ENCODE measurements around the gene S100A10. TPM values are rescaled to one million over a fixed set of nuclear protein-coding genes. Genes with fewer than 3 reads are reported as not detected.

The S100A10 gene
- total RNA-seq, 1 experiment from 2014 or later, result 161 TPM

- TF ChIP-seq CTCF (IDR thresholded peaks at IDR 0.05) (peak; percentile 84), OVOL2 (CRISPR knock-in tag; IDR thresholded peaks at IDR 0.05; ENCODE audit: borderline replicate concordance) (no peak), EMX1 (CRISPR knock-in tag; IDR thresholded peaks at IDR 0.05) (no peak), ZBTB21 (CRISPR knock-in tag; IDR thresholded peaks at IDR 0.05; ENCODE audit: borderline replicate concordance) (no peak), SP1 (CRISPR knock-in tag; conservative IDR thresholded peaks at IDR 0.05) (no peak), SOX15 (CRISPR knock-in tag; IDR thresholded peaks at IDR 0.05) (no peak), ATF1 (CRISPR knock-in tag; IDR thresholded peaks at IDR 0.05) (no peak)
Measured at GRCh38 chr1:152001631-152002584, 8.2 kb upstream of the S100A10 start (continued).

- H3K4me1 Mint-ChIP-seq, result peaks cover 18% of the 10 kb centered on the region
- peaks cover 4% of the 10 kb centered on the region for H3K27me3 Mint-ChIP-seq (ENCODE audit: low read depth)
- TF ChIP-seq USF2 (CRISPR knock-in tag; IDR thresholded peaks at IDR 0.05) (no peak), E2F5 (CRISPR knock-in tag; IDR thresholded peaks at IDR 0.05) (no peak), PREB (CRISPR knock-in tag; IDR thresholded peaks at IDR 0.05; ENCODE audit: borderline replicate concordance) (no peak), IRF2 (CRISPR knock-in tag; IDR thresholded peaks at IDR 0.05; ENCODE audit: borderline replicate concordance, low read depth) (no peak), NFYB (CRISPR knock-in tag; conservative IDR thresholded peaks at IDR 0.05; ENCODE audit: low read depth) (no peak), CREB1 (CRISPR knock-in tag; IDR thresholded peaks at IDR 0.05) (no peak), NR3C1 (CRISPR knock-in tag; conservative IDR thresholded peaks at IDR 0.05; ENCODE audit: low read depth) (no peak), ETV6 (CRISPR knock-in tag; IDR thresholded peaks at IDR 0.05) (no peak), ATF1 (CRISPR knock-in tag; IDR thresholded peaks at IDR 0.05) (no peak), PRRX2 (CRISPR knock-in tag; IDR thresholded peaks at IDR 0.05) (no peak), FOXK1 (CRISPR knock-in tag; IDR thresholded peaks at IDR 0.05) (no peak), E2F1 (CRISPR knock-in tag; IDR thresholded peaks at IDR 0.05) (no peak), CBFB (CRISPR knock-in tag; IDR thresholded peaks at IDR 0.05; ENCODE audit: low read depth) (no peak), ZMAT4 (CRISPR knock-in tag; IDR thresholded peaks at IDR 0.05) (no peak), USF1 (CRISPR knock-in tag; IDR thresholded peaks at IDR 0.05) (no peak)
- ATAC-seq, result no peak
- ChIA-PET POLR2A (interaction anchor here (0.5 to 0.9 kb wide), 2 partner anchors 33 to 116 kb away, joined by 3 to 4 read pairs; no protein-coding TSS in a partner anchor), CTCF (interaction anchor here (0.5 to 7.9 kb wide), 61 partner anchors 9 to 581 kb away, joined by 3 to 293 read pairs (median 4); partner anchors contain the start of genes C2CD4D, MRPL9, S100A10 and S100A11)
- H3K9me3 Mint-ChIP-seq, result no peaks in the 10 kb centered on the region
- no peak overlapping the region for H3K4me3 Mint-ChIP-seq
- H3K27ac Mint-ChIP-seq, result peak overlapping the region; percentile 39
- no peaks in the 10 kb centered on the region for H3K36me3 Mint-ChIP-seq
- DNase-seq (ENCODE audit: low spot score), result no peak
Measured at GRCh38 chr1:152000964-152001630, 7.4 kb upstream of the S100A10 start.

All from WTC11 (cell line).